AG09309 (cell line): ENCODE results near the gene ATP13A3.

Source experiments
- DNase-seq: peaks from one replicate; pipeline ENCODE4 v3.0.0-alpha.2; 2010; ENCODE audit warnings: low read depth
- H3K4me3 ChIP-seq: 2 replicates; pipeline ENCODE4 v1.5.1; 2011; ENCODE audit warnings: mild to moderate bottlenecking, low read depth, low read length, moderate library complexity; ENCODE audit not compliant: control insufficient read depth
- CTCF ChIP-seq: IDR thresholded peaks from 2 replicates; pipeline ENCODE4 v1.5.1; 2011; ENCODE audit warnings: mild to moderate bottlenecking, low read depth, low read length, inconsistent platforms; ENCODE audit not compliant: insufficient read depth, control insufficient read depth; ENCODE audit errors: missing control alignments

ATP13A3 gene

GRCh38 chr3:194397757-194398312, 89.0 kb downstream of the ATP13A3 start:
- H3K4me3 ChIP-seq: no peak overlapping the region
- no peak for TF ChIP-seq CTCF
- no peak for DNase-seq

GRCh38 chr3:194396859-194397756, 89.7 kb downstream of the ATP13A3 start:
- no peak for DNase-seq
- TF ChIP-seq CTCF: no peak
- H3K4me3 ChIP-seq: no peak overlapping the region

GRCh38 chr3:194396539-194396858, 90.3 kb downstream of the ATP13A3 start:
- H3K4me3 ChIP-seq: peak overlapping the region; percentile 12
- no peak for TF ChIP-seq CTCF
- DNase-seq: no peak

- no peak for TF ChIP-seq CTCF
- no peak for DNase-seq
- H3K4me3 ChIP-seq: peak overlapping the region; percentile 12
Measured at GRCh38 chr3:194395778-194396538, 90.8 kb downstream of the ATP13A3 start.

GRCh38 chr3:194395212-194395611, 91.6 kb downstream of the ATP13A3 start:
- H3K4me3 ChIP-seq: no peak overlapping the region
- TF ChIP-seq CTCF: no peak
- DNase-seq: no peak

- no peak for TF ChIP-seq CTCF
- no peak overlapping the region for H3K4me3 ChIP-seq
- DNase-seq: no peak
Measured at GRCh38 chr3:194392576-194392975, 94.2 kb downstream of the ATP13A3 start.
